Ishikawa (cell line): ENCODE data around the gene LIN7C.

ENCODE experiments used
- TAF1 ChIP-seq: IDR thresholded peaks from 2 replicates; pipeline ENCODE4 v1.6.1; 2012; ENCODE audit warnings: low read depth, mild to moderate bottlenecking
- TF ChIP-seq, protein P1 (sequence below): IDR thresholded peaks from 2 replicates; pipeline ENCODE4 v1.6.1; 2012; ENCODE audit warnings: low read depth, mild to moderate bottlenecking

DNA sequence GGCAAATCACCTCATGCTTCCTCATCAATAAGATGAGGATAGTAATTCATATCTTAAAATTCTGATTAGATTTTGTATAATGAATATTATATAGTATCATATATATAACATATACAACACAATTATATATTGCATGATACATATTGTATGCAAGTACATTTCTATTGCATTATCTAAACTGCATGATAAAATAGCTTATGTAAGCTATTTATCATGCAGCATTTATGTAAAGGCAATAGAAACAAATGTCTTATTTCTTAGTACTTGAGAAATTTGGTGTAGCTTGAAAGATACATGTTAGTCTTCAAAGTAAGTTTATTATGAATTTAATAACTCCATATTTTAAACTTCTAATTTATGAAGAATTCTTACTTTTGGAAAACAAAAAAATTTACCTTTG is 5.5 kb downstream of the LIN7C start:
- TF ChIP-seq, protein P1, sequence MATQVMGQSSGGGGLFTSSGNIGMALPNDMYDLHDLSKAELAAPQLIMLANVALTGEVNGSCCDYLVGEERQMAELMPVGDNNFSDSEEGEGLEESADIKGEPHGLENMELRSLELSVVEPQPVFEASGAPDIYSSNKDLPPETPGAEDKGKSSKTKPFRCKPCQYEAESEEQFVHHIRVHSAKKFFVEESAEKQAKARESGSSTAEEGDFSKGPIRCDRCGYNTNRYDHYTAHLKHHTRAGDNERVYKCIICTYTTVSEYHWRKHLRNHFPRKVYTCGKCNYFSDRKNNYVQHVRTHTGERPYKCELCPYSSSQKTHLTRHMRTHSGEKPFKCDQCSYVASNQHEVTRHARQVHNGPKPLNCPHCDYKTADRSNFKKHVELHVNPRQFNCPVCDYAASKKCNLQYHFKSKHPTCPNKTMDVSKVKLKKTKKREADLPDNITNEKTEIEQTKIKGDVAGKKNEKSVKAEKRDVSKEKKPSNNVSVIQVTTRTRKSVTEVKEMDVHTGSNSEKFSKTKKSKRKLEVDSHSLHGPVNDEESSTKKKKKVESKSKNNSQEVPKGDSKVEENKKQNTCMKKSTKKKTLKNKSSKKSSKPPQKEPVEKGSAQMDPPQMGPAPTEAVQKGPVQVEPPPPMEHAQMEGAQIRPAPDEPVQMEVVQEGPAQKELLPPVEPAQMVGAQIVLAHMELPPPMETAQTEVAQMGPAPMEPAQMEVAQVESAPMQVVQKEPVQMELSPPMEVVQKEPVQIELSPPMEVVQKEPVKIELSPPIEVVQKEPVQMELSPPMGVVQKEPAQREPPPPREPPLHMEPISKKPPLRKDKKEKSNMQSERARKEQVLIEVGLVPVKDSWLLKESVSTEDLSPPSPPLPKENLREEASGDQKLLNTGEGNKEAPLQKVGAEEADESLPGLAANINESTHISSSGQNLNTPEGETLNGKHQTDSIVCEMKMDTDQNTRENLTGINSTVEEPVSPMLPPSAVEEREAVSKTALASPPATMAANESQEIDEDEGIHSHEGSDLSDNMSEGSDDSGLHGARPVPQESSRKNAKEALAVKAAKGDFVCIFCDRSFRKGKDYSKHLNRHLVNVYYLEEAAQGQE: no peak
- TF ChIP-seq TAF1: no peak
